Panc1 (cell line): Measurements from ENCODE around the gene CEP85L. TPM values are rescaled to one million over a fixed set of nuclear protein-coding genes. Genes with fewer than 3 reads are reported as not detected.

ENCODE experiments used
- ATAC-seq: fragments of 200-7000 bp; cut with Tn5 transposase; 2 replicates; pipeline ENCODE4 v1.9.1; 2020; ENCODE audit warnings: mild to moderate bottlenecking, moderate library complexity
- BruUV-seq: library from RNA; stranded (reverse); fragments of 400-500 nt; replicated peaks from 2 replicates; lab custom pipeline; 2021; lab: Mats Ljungman, UMichigan
- CTCF ChIA-PET: fragments of 300-600 bp; sonication (Branson Sonifier 250); formaldehyde crosslinking; loops from one replicate; lab custom pipeline; 2022; ENCODE audit warnings: antibody characterized with exemption; lab: Charles Lee
- POLR2A ChIA-PET: fragments of 300-600 bp; sonication (Branson Sonifier 250); formaldehyde crosslinking; loops from one replicate; lab custom pipeline; 2022; ENCODE audit warnings: antibody characterized with exemption; lab: Charles Lee
- DNase-seq: peaks from one replicate; pipeline ENCODE4 v3.0.0-alpha.2; 2010; ENCODE audit warnings: low read depth, low spot score
- H3K27ac ChIP-seq: 2 replicates; pipeline ENCODE4 v1.5.1; 2011; ENCODE audit warnings: mild to moderate bottlenecking, low read length, inconsistent platforms
- H3K27me3 ChIP-seq: fragments of 200-500 bp; sonication (Bioruptor generic); 2 replicates; pipeline ENCODE4 v1.6.0; 2014; ENCODE audit warnings: low read length, inconsistent platforms; ENCODE audit not compliant: control insufficient read depth, insufficient read depth
- H3K36me3 ChIP-seq: fragments of 200-500 bp; sonication (Bioruptor generic); 2 replicates; pipeline ENCODE4 v1.5.1; 2014; ENCODE audit warnings: inconsistent platforms, mild to moderate bottlenecking, low read length, moderate library complexity; ENCODE audit not compliant: control insufficient read depth, insufficient read depth
- H3K4me1 ChIP-seq: 2 replicates; pipeline ENCODE4 v1.5.1; 2011; ENCODE audit warnings: inconsistent platforms, mild to moderate bottlenecking, low read length, moderate library complexity; ENCODE audit not compliant: control insufficient read depth, insufficient read depth
- H3K4me3 ChIP-seq, 2 experiments: 2 replicates each; pipeline ENCODE4 v1.5.1; 2011 to 2012; ENCODE audit warnings: low read depth in 2 of 2, low read length in 2 of 2, mild to moderate bottlenecking in 2 of 2, inconsistent platforms in 1 of 2, moderate library complexity in 1 of 2
- H3K9me3 ChIP-seq: fragments of 200-500 bp; sonication (Bioruptor generic); 2 replicates; pipeline ENCODE4 v1.5.1; 2014; ENCODE audit warnings: low read depth, mild to moderate bottlenecking, inconsistent platforms, low read length, moderate library complexity; ENCODE audit not compliant: control insufficient read depth, insufficient read depth
- CTCF ChIP-seq: fragments of 450-650 bp; IDR thresholded peaks from 2 replicates; pipeline ENCODE4 v1.5.1; 2017; ENCODE audit warnings: mild to moderate bottlenecking
- POLR2AphosphoS5 ChIP-seq: IDR thresholded peaks from 2 replicates; pipeline ENCODE4 v1.6.1; 2012; ENCODE audit warnings: mild to moderate bottlenecking, low read depth, low read length, moderate library complexity
- REST ChIP-seq, 2 experiments: IDR thresholded peaks; 2 replicates each; pipeline ENCODE4 v1.6.1; 2011 to 2012; ENCODE audit warnings: low read depth in 2 of 2, control low read depth in 1 of 2, low read length in 1 of 2, mild to moderate bottlenecking in 1 of 2, moderate library complexity in 1 of 2; ENCODE audit not compliant: insufficient read depth in 1 of 2
- SIN3A ChIP-seq: IDR thresholded peaks from 2 replicates; pipeline ENCODE4 v1.6.1; 2012; ENCODE audit warnings: low read depth, mild to moderate bottlenecking, low read length, moderate library complexity, borderline replicate concordance; ENCODE audit not compliant: insufficient read depth
- TCF7L2 ChIP-seq: IDR thresholded peaks from 2 replicates; pipeline ENCODE4 v1.6.1; 2011; ENCODE audit warnings: mild to moderate bottlenecking, low read depth, low read length, inconsistent platforms
- in situ Hi-C: cut with HindIII; loops from 2 replicates; pipeline ENCODE4 v1.10.0; 2016; ENCODE audit warnings: low sequenced_read_pairs, low pct_unique_long_range_greater_than_20kb
- intact Hi-C: fragments of 100-400 bp; cut with micrococcal nuclease; formaldehyde crosslinking; loops from one replicate; pipeline ENCODE4 v1.10.0; 2022; ENCODE audit not compliant: unreplicated experiment
- total RNA-seq: library from RNA; stranded (reverse); gene quantifications from one replicate; pipeline ENCODE4 v1.2.1, GENCODE V29; 2021; ENCODE audit not compliant: unreplicated experiment

The CEP85L gene
- total RNA-seq, 1 experiment from 2014 or later: 6.7 TPM

- POLR2A ChIA-PET: no interaction called here
- intact Hi-C loops (loop anchor here (1.0 to 10.0 kb wide), 2 partner anchors 261 to 704 kb away; no protein-coding TSS in a partner anchor), in situ Hi-C loops (no loop called here)
- no peak overlapping the region for H3K27ac ChIP-seq
- H3K9me3 ChIP-seq: no peaks in the 10 kb centered on the region
- no peaks in the 10 kb centered on the region for H3K4me1 ChIP-seq
- no TSS peak for BruUV-seq
- H3K36me3 ChIP-seq: no peaks in the 10 kb centered on the region
- CTCF ChIA-PET: no interaction called here
- H3K27me3 ChIP-seq: no peaks in the 10 kb centered on the region
- ATAC-seq: no peak
- TF ChIP-seq REST (IDR thresholded peaks at IDR 0.05; ENCODE audit: insufficient read depth in 1 of 2, low read depth in 2 of 2, low read length in 1 of 2) (no peak), SIN3A (no peak), CTCF (no peak), POLR2AphosphoS5 (no peak), TCF7L2 (no peak)
- H3K4me3 ChIP-seq: no peak overlapping the region
- DNase-seq: no peak
Measured at GRCh38 chr6:118548613-118549012, 102.8 kb downstream of the CEP85L start.

GRCh38 chr6:118548136-118548535 lies 103.3 kb downstream of the CEP85L start, which contains the start of gene PLN:
PLN (plus strand) TSS chr6:118548296; CDS start chr6:118558922, 10,626 bp downstream.
- TF ChIP-seq REST (IDR thresholded peaks at IDR 0.05; ENCODE audit: insufficient read depth in 1 of 2, low read depth in 2 of 2, low read length in 1 of 2) (no peak), CTCF (no peak), POLR2AphosphoS5 (no peak), SIN3A (no peak), TCF7L2 (no peak)
- Histone ChIP-seq H3K36me3 (no peaks in the 10 kb centered on the region), H3K27ac (no peak within 1 kb of the TSS), H3K9me3 (no peaks in the 10 kb centered on the region), H3K4me1 (no peaks in the 10 kb centered on the region), H3K27me3 (no peaks in the 10 kb centered on the region), H3K4me3 (no peak within 1 kb of the TSS)
- DNase-seq: no peak
- BruUV-seq: no TSS peak
- ATAC-seq: no peak
- in situ Hi-C loops (no loop called here), intact Hi-C loops (loop anchor here (10.0 kb wide), 1 partner anchor 703 kb away; no protein-coding TSS in a partner anchor)
- ChIA-PET CTCF (no interaction called here), POLR2A (no interaction called here)
